ENCODE measurements around the gene KCNAB3.

Gene KCNAB3

DNA sequence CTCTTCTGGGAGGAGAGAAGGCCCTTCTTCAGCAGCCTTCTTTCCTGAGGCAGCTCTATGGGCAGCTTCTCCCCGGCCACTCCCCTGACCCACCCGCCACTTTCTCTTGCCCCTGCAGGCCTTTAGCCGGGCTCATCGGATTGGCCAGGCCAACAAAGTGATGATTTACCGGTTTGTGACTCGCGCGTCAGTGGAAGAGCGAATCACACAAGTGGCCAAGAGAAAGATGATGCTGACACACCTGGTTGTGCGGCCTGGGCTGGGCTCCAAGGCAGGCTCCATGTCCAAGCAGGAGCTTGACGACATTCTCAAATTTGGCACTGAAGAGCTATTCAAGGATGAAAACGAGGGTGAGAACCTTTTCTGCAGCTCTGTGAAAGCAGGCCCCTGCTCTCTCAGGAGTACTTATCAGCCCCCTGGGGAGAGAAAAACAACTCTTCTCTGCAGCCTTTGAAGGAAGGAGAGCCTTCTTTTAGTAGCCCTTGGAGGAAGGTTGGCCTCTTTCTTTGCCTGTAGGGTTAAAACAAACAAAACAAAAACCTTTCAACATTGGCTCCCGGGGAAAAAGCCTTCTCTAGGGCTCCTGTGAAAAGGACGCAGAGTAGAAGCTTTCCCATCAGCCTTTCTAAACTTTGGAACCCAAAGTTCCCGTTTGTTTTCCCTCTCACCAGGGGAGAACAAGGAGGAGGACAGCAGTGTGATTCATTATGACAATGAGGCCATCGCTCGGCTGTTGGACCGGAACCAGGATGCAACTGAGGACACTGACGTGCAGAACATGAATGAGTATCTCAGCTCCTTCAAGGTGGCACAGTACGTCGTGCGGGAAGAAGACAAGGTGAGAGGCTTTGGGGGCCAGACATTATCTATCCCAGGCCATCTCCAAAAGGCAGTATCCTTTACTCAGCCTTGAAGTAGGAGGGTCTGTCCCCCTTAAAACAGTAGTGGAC lies 26.2 kb downstream of the KCNAB3 start:
- no peak for DNase-seq (ENCODE audit: low read depth in 2 of 2)

DNA sequence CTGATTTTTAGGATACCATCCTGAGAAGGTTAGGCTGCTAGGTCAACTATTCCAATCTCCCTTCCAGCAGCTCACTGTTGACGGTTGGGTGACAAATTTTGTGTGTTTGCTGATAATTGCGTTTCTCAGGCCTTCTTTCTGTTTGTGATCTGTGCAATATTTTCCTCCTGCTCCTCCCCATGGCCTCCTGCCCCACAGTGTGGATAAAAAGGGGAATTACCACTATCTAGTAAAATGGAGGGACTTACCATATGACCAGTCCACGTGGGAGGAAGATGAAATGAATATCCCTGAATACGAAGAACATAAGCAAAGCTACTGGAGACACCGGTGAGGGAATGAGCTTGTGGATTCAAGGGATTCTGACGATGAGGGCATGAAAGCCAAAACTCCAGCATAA lies 31.9 kb downstream of the KCNAB3 start:
- DNase-seq (ENCODE audit: low read depth in 2 of 2) = no peak

GRCh38 chr17:7897090-7897489 lies 32.6 kb downstream of the KCNAB3 start:
- no peak for DNase-seq (ENCODE audit: low read depth in 2 of 2)

DNA sequence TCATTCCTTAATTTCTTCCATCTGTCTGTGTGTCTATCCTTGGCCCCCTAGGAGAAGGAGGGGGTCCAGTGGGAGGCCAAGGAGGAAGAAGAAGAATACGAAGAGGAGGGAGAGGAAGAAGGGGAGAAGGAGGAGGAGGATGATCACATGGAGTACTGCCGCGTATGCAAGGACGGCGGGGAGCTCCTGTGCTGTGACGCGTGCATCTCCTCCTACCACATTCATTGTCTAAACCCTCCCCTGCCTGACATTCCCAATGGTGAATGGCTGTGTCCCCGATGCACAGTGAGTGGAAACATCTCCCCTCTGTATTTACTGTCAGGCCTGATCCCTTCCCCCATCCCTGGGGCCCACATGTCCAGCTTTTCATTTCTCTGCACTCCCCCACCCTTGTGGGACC lies 34.8 kb downstream of the KCNAB3 start:
- no peak for DNase-seq (ENCODE audit: low read depth in 2 of 2)

GRCh38 chr17:7894226-7894625 lies 35.4 kb downstream of the KCNAB3 start:
- no peak for DNase-seq (ENCODE audit: low read depth in 2 of 2)

DNA sequence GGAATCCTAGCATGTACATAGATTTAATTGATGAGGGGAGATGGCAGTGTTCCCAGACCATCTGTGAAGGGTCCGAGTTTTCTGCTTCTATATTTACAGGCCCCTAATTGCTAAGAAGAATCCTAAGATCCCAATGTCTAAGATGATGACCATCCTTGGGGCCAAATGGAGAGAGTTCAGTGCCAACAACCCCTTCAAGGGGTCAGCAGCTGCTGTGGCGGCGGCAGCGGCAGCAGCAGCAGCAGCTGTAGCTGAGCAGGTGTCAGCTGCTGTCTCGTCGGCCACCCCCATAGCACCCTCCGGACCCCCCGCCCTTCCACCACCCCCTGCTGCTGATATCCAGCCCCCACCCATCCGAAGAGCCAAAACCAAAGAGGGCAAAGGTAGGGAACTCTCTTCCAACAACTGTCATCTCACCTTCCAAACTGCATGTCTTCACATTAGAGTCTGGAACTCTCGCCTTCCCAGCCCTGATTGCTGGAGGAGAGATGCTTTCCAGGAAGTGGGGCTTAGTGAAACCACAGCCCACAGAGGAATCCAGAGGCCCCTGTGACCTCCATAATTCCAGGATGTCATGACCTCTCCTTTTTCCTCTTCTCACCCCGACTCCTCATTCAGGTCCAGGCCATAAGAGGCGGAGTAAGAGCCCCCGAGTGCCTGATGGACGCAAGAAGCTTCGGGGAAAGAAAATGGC lies 36.3 kb downstream of the KCNAB3 start:
- no peak for DNase-seq (ENCODE audit: low read depth in 2 of 2)

DNA sequence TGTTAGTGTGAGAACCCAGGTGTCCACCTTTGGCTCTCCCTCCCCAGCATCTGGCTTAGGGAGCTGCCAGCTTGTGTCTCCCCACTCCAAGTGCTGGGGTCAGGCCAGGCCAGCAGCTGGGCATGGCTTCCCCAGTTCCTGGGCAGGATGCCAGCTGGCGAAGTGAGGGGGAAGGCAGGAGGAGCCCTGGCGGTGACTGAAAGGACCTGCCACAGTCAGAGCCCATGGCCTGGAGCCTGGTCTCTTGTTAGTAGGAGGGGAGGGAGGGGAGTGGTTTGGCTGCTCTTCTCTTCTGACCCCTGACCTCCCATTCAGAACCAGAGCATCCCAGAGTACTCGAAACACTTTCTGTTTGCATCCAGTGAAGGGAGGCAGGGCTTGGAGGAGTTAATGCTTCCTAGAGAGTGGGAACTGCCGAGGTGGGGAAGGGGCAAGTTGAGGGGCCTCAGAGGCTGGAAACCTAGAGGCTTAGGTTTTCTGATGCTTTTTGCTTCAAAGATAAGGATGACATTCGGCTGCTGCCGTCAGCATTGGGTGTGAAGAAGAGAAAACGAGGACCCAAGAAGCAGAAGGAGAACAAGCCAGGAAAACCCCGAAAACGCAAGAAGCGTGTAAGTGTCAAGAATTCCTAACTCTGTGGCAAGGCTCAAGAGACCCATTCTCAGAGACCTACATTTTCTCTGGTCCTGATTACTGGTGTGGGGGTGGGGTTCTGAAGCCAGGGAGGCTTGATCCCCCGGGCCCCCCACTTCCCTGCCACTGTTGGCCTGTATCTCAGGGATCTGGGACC lies 40.3 kb downstream of the KCNAB3 start:
- peak in 1 of 2 donors; percentile 16 for DNase-seq (ENCODE audit: low read depth in 2 of 2)

DNA sequence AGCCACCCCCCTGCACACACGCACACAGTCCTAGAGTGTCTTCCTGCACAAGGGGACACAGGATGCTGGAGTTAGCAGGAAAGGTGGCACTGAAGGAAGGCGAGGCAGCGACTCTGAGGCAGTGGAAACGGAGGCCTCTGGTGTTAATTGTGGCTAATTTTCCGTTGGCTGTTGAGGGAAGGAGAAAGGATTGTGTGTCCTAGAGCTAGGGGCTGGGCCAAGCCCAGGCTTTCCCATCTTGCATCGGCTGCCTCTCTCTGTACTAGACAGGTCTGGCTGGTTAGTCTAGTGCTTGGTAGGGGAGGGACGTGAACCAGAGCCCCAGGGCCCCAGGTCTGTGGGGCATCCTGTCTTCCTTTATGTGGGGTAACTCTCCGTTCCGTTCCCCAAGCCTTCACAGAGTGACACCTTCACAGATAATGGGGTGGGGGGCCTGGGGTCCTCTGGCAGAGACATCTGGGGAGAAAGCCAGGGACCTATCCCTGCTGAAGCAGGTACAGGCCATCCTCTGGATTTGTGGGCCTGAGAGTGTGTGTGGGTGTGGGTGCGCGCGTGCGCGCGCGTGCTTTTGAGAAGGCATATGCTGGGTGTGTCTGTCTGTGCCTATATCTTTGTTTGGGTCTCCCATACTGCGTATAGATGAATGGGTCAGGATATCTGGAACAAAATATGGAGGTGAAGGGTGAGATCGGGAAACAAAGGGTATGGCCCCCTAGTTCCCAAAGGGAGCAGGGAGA lies 41.3 kb downstream of the KCNAB3 start, which contains the start of gene CHD3:
Gene CHD3, plus strand, starts transcription at position 606 of the 737 bp plus-strand sequence. CDS start 212 bp downstream, outside the sequence.
- peak in 1 of 2 donors; percentile 48 for DNase-seq (ENCODE audit: low read depth in 2 of 2)

DNA sequence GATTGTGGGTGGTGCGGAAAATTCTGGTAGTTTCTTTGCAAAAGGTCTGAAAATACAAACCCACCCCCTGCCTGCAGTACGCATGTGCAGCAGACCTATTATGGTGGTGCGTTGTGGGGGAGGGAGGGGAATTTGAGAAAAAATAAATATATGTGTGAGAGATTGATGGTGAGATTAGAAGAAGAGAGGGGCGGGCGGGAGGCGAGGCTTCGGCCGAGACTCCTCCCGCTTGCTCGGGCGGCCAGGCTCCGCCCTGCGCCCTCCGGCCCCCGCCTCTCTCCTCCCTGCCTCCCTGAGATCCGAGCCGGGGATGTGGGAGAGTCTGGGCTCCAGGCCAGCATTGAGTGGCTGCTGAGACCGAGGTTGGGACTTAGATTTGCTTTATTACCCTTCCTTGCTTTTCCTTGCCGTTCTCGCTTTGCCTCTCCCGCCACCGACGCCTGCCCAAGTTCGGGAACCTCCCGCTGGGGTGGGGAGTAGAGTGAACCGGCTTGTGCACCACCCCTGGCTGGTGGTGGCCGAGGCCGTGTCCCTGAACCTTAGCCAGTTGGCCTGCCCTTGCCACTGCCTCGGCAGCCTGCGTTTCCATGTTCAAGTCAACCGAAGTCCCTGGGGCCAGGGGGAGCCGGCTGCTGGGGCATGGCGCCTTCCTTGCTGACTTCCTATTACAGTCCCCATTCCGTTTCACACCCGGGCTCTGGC lies 42.0 kb downstream of the KCNAB3 start:
- DNase-seq (ENCODE audit: low read depth in 2 of 2) = peak; percentile 73 to 79

DNA sequence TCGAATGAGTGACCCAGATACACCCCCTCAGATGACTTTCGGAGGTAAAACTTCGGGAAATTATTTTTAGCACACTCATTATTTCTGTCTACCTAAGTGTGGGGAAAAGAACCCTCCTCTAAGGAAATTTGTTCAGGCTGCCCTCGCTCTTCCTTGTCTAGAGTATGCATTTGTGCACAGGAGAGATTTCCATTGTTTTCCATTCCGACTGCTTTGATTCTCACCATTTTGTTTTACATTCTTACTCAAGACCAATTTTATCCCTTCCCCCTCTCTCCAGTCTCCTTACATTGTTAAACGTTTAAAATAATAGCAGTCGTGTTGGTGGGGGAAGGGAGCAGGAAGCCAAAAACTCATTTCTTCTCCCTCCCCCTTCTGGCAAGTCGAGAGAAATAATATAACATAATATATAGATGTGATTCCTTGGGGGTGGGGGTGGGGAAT lies 42.6 kb downstream of the KCNAB3 start:
- no peak for DNase-seq (ENCODE audit: low read depth in 2 of 2)

- peak; percentile 38 to 47 for DNase-seq (ENCODE audit: low read depth in 2 of 2)
These were observed 43.2 kb downstream of the KCNAB3 start for GRCh38 chr17:7886227-7887037.

DNA sequence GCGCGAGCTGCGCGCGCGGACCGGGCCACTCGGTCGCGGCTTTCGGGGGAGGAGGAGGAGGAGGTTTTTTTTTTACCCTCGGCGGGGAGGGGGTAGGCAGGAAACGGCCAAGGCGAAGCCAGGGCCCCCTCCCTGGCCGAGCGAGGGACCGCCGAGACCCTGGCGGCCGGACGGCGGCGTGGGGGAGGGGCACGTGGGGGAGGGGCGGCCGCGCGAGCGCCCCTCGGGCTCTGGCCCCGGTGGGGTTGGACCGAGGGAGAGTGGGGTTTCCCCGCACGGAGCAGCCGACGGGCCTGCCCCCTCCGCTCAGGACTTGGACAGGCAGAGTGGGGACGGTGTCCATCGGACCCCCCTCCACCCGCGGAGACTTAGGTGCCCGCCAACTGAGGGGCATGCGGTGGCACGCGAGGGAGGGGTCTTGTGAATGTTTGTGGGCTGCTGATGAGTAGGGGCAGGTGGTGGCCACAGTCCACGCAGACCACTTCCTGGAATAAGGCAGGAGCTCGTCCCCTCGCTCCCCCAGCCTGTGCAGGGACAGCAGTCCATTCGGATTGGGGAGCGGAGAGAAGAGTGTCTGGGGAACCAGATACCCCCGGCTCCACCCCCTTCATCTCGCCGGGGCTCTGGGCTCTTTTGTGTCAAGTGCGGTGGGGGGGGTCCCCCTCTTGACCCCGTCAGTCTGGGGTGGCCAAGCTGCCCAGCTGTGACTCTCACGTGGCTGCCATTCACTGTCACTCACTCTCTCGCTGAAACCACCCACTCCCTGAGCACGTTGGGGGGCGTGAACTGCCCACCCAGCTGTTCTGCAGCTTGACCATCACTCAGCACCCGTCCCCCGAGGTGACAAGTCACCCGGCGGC lies 44.1 kb downstream of the KCNAB3 start:
- DNase-seq (ENCODE audit: low read depth in 2 of 2) = peak; percentile 28 to 36

DNA sequence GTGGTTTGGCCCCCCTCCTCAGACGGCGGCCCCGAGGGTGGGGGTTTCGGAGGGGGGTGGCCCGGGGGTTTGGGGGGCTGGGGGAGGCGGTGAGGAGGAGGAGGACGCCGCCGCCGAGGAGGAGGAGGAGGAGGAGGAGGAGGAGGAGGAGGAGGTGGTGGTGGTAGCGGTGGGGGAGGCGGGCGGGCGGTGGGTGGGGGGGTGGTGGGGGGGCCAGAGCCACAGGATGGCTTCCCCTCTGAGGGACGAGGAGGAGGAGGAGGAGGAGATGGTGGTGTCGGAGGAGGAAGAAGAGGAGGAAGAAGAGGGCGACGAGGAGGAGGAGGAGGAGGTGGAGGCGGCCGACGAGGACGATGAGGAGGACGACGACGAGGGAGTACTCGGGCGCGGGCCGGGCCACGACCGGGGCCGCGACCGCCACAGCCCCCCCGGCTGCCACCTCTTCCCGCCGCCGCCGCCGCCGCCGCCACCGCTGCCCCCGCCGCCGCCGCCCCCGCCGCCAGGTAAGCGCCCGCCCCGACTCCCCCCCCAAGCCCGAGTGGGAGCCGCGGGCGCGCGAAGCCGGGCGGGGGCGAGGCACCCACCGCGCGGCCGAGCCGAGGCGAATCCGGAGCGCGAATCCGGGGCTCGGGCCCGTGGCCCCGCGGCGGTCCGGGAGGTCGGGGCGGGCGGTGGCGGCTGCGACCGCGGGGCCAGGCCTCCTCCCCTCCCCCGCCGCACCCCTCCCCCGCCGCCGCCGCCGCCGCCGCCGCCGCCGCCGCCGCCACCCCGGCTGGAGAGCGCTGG lies 44.9 kb downstream of the KCNAB3 start:
- DNase-seq (ENCODE audit: low read depth in 2 of 2) = peak in 1 of 2 donors; percentile 13

DNA sequence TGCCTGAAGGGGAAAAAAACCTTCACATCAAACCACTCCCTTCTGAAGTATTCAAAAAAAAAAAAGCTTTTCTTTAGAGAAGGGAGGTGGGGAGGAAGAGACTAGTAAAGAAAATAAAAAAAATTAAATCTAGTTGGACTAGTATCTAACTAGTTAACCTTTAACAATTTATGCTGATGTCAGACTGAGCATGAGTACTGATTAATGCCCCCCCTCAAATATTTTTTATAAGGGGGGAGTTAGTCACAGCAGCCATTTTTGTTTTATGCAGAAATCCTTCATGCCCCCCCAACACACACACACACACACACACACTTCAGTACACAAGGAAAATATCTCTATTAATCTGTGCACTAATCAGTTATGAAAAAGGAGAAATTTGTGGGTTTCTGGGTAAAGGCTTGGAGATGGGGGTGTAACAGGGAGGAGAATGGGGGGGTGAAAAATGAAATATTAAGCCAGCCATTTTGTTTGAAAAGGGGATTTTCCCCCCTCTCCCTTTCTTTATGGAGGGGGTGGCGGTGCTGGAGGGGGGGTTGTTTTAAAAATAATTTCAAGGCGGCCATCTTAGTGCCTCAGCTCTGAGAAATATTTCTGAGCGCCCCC lies 45.8 kb downstream of the KCNAB3 start:
- DNase-seq (ENCODE audit: low read depth in 2 of 2) = no peak

DNA sequence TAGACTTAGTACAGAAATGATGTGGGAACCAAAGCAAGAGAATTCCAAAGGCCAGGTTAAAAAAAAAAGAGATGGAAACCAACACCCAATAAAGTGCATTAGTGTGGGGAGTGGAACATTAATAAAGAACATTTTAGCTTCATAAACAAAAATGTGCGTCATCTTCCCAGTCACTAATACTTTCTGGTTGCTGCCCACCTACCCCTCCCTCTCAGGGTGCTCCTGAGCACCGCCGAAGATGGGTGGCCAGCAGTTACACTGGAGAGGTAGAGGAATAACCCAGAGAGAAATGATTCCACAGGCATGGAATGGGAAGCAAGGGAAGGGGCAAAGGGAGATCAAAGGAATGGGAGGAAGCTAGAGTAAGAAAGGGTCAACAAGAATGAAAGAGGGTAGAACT lies 47.0 kb downstream of the KCNAB3 start:
- no peak for DNase-seq (ENCODE audit: low read depth in 2 of 2)

DNA sequence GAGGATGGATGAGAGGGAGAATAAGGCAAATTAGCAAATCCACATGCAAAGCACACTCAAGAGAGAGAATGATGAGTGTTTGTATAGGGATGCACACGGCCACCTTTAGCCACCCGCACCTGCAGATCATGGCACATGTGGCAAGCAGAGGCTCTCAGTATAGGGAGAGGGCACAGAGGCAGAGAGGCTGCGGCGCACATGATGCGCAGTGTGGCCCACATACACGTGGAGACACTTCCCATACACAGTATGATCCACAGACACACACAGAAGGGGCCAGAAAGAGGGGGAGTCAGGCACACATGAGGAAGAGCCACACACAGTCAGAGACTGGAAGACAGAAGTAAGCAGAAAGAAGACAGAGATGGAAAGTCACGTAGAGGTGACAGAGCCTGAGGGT lies 47.6 kb downstream of the KCNAB3 start:
- no peak for DNase-seq (ENCODE audit: low read depth in 2 of 2)

- DNase-seq (ENCODE audit: low read depth in 2 of 2) = no peak
These were observed 48.2 kb downstream of the KCNAB3 start for GRCh38 chr17:7881276-7882054.

Measured in stimulated activated CD8-positive, alpha-beta memory T cell treated with anti-CD3 and anti-CD28 coated beads, Interleukin-15, amount 100 ng/mL, for 48 hours (primary cell).